Stimulated activated naive CD4-positive, alpha-beta T cell treated with Interleukin-2 at 50 U/mL for 16 hours (primary cell): ENCODE measurements around the gene TIGD3.
"Not testable (repeated sequence)": the region's sequence is repeated elsewhere in the genome, so short reads cannot be mapped to it uniquely, and the experiment has no call there.

Source experiments
- DNase-seq: peaks from one replicate; lab custom pipeline; 2025; lab: John Stamatoyannopoulos, UW

TIGD3 gene

GRCh38 chr11:65325435-65325834 lies 29.1 kb upstream of the TIGD3 start:
- DNase-seq: no peak

GRCh38 chr11:65327021-65327420 lies 27.5 kb upstream of the TIGD3 start:
- DNase-seq: no peak

GRCh38 chr11:65329478-65329877 lies 25.1 kb upstream of the TIGD3 start:
- no peak for DNase-seq

GRCh38 chr11:65329944-65330403 lies 24.6 kb upstream of the TIGD3 start:
- peak; percentile 80 for DNase-seq

GRCh38 chr11:65330544-65330943 lies 24.0 kb upstream of the TIGD3 start:
- DNase-seq: no peak

- DNase-seq: not testable (repeated sequence)
Observed at GRCh38 chr11:65332591-65332990, 22.0 kb upstream of the TIGD3 start.

- DNase-seq: no peak
Observed at GRCh38 chr11:65334696-65335295, 19.8 kb upstream of the TIGD3 start.

- DNase-seq: no peak
Observed at GRCh38 chr11:65338676-65339075, 15.9 kb upstream of the TIGD3 start.

- DNase-seq: no peak
Observed at GRCh38 chr11:65340226-65340625, 14.3 kb upstream of the TIGD3 start.

GRCh38 chr11:65341856-65342255 lies 12.7 kb upstream of the TIGD3 start:
- DNase-seq: no peak

GRCh38 chr11:65351511-65351910 lies 3.0 kb upstream of the TIGD3 start:
- DNase-seq: no peak

GRCh38 chr11:65352783-65353182 lies 1.8 kb upstream of the TIGD3 start:
- no peak for DNase-seq

- DNase-seq: no peak
Observed at GRCh38 chr11:65353376-65353775, 1.2 kb upstream of the TIGD3 start.

- no peak for DNase-seq
Observed at GRCh38 chr11:65353900-65354264, 669 bp upstream of the TIGD3 start.

GRCh38 chr11:65355013-65355775 lies 643 bp downstream of the TIGD3 start:
- DNase-seq: peak; percentile 56

- no peak for DNase-seq
Observed at GRCh38 chr11:65355776-65356393, 1.3 kb downstream of the TIGD3 start.

GRCh38 chr11:65356394-65356972 lies 1.9 kb downstream of the TIGD3 start:
- DNase-seq: no peak

- DNase-seq: no peak
Observed at GRCh38 chr11:65357856-65358356, 3.4 kb downstream of the TIGD3 start.

GRCh38 chr11:65362320-65362931 lies 7.9 kb downstream of the TIGD3 start:
- DNase-seq: no peak

- no peak for DNase-seq
Observed at GRCh38 chr11:65362966-65363365, 8.4 kb downstream of the TIGD3 start.

- no peak for DNase-seq
Observed at GRCh38 chr11:65363770-65364169, 9.2 kb downstream of the TIGD3 start.

- no peak for DNase-seq
Observed at GRCh38 chr11:65366340-65366773, 11.8 kb downstream of the TIGD3 start.
